Embryonic facial prominence (tissue), 1 donor: ENCODE data around the gene NIFK.

Experiments
- DNase-seq: peaks from one replicate; pipeline ENCODE4 v3.0.0-alpha.2; 2016; ENCODE audit errors: extremely low spot score

Gene NIFK

DNA sequence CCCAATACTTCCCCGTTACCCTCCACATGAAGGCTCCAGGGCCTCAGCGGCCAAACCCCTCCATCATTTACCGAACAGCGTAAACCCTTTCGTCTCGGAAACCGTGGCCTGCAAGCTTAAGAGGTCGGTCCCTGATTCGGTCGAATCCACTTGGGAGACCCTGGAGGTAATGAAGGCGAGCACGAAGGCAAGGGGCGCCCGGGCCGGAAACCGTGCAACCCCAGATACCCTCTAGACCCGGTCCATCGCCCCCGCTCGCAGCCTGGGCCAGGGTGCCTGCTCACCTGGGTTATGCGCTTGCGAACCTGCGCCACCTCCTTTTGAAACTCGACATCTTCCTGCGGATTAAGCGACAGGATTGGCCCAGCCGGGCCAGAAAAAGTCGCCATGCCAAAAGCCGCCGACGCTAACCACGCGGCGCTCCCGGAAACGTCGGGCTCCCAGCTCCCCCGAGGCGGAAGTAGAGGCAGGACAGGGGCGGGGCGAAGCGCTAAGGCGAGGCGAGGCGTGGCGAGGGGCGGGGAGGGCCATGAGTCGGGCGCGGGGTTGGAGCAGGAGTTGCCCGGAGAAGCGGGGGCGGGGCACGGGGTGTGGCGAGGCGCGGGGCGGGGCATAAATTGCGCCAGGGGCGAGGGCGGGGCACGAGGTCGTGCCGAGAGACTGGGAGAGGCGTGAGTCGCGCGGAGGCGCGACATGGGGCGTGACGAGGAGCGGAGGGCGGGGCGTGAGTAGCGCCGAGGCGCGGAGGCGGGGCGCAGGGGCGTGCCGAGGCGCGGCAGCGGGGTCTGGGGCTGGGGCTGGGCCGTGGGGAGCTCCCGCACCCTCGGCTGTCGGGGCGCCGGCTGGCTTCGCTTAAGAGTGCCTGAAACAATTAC lies at the start of gene NIFK:
TSS of gene NIFK (minus strand) at position 414 of the 875 bp plus-strand sequence. CDS start at position 389, 25 bp downstream.
- DNase-seq, result peak; percentile 95

DNA sequence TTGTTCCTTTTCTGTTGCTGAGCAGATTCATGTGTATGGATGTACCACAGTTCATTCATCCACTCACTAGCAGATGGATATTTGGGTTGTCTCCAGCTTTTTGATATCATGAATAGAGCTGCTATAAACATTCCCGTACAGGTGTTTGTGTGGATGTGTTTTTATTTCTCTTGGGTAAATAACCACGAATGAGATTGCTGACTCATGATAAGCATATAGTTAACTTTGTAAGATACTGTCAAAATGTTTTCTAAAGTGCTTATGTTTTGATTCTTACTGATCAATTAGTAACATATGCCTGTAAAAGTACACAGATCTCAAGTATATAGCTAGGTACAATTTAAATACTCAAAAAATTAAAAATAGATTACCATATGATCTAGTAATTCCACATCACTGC lies 46.5 kb upstream of the NIFK start:
- DNase-seq, result no peak

DNA sequence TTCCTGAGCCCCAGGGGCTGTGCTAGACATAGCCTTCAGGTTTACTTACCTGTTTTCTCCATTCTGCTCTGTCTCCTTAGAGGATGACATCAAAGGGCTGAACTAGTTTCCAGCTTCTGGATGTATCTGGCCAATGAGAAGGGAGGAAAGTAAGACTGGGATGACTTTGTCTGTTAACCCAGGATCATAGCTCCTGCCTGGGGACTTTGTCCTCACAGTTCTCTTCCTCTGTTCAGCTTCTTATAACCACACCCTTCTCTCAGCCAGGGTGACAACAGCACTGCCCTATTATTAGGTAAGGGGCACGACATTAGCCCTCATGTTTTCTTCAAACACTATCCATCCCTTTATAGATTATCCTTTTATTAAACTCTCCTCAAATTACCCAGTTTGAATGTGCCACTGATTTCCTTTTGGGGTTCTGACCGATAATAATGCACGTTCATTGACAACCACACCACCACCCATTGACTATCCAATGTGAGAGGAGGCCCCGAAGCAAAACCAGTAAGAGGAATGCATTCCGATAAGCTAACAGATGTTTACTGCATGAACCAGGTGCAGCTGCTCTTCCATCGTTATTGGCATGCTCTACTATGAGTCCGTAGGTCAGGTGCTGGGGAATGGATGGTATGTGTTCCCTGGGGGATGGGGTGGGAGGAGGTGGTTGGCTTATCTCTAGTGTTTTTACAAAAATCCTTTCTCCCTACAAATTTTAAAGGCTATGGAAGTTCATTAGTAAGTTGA lies 42.2 kb upstream of the NIFK start:
- DNase-seq, result no peak

DNA sequence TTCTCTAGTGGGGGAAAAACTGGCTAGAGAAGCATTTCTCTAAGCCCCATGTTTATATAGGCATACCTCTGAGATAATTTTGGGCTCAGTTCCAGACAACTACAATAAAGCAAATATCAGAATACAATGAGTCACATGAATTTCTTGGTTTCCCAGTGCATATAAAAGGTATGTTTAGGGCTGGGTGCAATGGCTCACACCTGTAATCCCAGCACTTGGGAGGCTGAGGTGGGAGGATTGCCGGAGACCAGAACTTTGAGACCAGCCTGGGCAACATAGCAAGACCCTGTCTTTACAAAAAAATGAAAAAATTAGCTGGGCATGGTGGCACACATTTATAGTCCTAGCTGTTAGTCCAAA lies 41.0 kb upstream of the NIFK start:
- no peak for DNase-seq

DNA sequence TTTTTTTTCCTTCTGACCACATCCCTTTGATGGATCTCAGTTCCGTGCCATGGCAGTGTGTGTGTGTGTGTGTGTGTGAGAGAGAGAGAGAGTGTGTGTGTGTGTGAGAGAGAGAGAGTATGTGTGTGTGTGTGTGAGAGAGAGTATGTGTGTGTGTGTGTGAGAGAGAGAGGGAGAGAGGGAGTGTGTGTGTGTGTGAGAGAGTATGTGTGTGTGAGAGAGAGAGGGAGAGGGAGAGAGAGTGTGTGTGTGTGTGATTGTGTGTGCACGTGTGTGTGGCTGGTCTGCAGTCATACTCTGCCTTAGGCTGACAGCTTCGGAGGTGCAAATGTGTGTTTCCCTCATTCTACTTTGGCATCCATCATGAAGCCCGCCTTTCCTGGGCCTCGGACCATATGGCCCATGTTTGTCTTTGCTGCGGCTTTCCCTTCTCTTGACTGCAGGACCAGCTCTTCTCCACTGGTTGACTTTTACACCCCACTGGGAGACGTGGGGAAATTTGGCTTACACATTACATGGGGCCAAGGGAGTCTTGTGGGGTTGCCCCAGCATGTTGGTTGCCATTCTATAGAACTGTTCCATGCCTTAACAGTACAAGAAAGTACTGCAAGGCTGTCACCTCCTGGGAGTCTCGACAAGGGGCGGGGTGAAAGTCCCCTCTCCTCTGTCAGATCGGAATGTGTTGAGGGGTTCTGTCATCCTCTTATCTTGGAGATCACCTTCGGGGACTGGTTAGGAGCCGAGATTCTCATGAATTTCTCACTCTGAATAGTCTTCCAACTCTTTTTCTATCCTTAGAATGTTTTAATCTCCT lies 40.4 kb upstream of the NIFK start:
- no peak for DNase-seq

DNA sequence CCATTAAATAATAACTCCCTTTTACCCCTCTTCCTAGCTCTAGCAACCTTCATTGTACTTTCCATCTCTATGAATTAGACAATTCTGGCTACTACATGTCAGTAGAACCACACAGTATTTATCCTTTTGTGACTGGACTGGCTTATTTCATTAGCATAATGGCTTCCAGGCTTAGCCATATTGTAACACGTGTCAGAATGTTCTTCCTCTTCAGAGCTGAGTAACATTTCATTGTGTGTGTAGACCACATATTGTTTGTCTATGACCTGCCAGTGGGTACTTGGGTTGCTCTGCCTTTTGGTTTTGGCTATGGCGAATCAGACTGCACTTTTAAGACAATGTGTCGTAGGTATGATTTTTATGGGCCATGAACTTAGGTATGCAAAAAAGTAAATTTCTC lies 39.7 kb upstream of the NIFK start:
- DNase-seq, result no peak

DNA sequence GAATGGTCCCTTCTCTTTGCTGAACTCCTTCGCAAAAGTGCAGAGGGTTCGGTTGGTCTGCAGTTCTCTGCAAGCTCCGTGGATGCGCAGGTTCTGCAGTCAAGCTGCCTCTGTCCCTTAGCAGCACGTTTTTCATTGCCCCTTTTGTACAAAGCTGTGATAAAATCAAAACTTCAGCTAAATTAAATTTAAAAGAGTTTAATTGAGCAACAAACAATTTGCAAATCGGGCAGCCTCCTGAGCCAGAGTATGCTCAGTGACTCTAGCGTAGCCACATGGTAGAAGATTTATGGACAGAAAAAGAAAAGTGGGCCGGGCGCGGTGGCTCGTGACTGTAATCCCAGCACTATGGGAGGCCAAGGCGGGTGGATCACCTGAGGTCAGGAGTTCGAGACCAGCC lies 37.6 kb upstream of the NIFK start:
- DNase-seq, result no peak

DNA sequence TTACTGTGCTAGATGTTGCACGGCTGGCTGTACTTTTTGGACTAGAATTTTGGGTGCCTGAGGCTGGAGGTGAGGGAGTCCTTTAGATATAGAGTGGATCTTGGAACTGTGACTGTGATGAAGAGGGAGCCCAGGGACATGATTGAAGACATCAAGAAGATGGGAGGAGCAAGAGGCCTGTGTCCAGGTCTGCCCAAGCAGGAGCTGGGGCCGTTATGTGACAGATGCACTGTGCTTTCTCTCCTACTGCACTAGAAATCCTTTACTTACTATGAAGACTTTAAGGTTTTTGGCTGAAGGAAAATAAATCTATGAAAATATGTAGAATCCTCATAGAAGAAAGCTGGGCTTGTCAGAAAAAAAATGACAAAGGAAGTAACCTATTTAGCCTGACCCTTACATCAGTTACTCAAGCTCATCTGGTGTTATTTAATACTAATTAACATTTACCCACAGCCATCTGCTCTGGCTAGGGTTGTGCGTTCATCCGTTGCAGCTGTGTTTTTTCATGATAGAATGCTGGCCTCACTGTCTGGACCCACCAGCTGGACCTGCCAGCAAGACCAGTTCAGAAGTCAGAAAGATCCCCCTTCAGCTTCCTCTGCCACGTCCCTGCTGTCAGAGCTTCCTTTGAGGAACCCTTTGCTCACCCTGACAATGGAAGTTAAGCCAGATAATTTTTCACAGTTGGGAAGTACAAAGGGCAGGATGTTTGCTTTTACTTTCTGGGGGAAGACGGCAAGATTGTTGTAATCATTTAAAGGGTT lies 35.5 kb upstream of the NIFK start:
- no peak for DNase-seq

DNA sequence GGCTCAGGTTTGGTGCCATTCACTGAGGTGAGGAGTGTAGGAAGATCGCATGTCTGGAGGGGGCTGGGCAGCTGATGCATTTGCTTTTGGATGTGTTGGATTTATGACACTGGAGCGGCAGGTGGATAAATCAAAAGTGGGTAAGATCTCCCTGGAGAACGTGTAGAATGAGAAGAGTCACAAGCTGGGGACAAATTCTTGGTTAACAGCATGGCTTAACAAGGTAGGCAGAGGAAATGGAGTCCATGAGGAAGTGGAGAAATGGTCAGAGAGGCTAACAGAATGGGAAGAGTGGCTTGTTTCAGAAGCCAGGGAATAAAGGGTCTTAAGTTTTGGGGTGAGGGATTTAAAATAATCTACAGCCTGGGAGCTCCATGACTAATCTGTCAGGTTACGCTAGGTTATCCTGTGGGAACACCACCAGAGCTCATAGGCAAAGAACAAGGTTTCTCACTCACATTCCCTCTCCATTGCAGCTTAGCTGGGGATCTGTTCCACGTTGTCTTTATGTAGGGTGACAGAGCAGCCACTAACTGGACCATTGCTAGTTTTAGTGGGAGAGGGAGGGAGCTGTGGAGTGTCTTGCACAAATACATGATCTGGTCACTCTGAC lies 31.6 kb upstream of the NIFK start:
- DNase-seq, result no peak

DNA sequence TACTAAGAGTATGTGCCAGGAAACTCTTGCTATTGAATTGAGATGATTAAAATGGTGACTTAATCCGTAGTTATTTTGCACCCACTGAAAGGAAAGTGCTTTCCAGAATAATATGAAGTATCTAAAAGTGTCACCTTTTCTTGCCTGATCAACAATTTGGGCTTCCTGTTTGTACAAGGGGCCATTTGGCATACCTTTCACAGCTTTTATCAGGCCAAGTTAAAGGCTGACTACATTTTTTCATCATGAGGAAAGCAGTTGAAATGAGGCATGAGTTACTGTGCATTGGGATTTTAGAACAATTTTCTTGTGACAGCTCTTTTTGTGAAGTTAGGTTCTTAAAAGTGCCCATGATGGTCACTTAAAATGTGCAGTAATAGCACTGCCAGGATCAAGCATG lies 29.9 kb upstream of the NIFK start:
- no peak for DNase-seq

DNA sequence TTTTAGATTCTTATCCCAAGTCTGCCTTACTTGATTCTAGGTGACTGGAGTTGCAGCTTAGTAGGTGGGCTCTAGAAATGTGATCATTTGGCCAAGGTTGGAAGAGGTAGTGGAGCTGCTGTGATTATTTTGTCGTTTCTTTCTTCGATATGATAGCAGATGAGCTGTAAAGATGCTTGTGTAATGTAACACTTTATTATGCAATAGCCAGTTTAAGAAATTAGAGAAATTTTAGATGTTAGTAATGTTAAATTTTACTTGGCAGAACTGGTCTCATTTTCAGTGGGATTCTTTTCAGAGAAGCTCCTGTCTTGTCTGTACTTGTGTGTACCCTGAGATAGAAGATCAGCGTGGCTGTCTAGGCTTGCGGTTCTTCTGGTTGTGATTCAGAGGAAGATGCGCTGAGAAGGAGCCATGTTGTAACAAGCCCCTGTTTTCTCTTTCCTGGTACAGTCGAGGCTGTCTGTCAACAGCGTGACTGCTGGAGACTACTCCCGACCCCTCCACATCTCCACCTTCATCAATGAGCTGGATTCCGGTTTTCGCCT lies 28.1 kb upstream of the NIFK start:
- DNase-seq, result no peak

DNA sequence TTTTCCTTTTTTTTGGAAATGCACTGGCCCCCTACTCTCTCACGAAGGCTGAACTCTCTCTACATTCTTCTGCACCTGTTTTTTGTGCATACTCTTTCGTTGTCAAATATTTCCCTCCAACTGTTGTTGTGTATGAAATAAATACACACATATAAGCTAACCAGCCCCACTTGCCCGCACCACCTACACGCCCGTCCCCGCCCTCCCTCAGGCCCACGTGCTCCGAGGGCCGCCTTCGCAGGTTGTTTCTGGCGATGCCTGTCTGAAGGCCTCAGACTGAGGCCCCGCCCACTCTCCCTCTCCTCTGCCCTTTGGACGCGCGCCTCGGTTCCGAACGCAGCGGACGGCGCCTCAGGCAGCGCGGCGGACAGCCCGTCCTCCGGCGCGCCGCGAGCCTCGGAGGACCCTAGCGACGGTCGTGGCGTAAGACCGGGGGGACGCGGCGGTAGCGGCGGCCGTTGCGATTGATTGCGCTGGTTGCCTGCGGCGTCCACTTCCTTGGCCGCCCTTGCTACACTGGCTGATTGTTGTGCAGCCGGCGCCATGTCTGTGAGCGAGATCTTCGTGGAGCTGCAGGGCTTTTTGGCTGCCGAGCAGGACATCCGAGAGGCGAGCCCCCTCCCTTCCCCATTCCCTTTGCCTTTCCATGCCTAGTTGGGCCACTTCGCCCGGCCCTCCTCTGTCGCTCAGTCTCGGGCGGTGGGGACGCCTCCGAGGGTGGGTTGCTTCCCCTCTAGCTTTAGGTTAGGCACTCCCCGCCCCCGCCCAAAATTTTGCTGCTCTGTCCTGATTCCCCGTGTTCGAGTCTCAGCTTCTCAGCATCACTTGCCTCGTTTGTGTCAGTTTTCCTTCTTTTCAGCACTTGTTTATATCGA lies 18.8 kb upstream of the NIFK start, which contains the start of gene TSN:
TSS of gene TSN (plus strand) at position 415 of the 875 bp plus-strand sequence. CDS start at position 544, 129 bp downstream.
- peak; percentile 93 for DNase-seq

DNA sequence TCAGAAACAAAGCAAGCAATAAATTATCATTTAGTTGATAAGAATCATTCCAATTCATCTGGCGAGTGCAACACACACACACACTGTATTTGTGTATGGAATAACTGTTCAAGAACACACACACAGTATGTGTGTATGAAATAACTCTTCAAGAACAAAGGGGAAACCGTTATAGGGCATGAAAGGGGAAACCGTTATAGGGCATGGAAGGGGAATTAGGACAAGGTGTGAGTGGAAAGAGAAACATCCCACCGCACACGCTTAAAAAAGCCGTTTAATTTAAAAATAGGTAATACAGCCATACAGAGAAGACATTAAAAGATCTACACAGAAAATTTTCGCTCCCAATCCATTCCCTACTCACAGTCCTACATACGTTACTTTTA lies 18.2 kb upstream of the NIFK start:
- no peak for DNase-seq

DNA sequence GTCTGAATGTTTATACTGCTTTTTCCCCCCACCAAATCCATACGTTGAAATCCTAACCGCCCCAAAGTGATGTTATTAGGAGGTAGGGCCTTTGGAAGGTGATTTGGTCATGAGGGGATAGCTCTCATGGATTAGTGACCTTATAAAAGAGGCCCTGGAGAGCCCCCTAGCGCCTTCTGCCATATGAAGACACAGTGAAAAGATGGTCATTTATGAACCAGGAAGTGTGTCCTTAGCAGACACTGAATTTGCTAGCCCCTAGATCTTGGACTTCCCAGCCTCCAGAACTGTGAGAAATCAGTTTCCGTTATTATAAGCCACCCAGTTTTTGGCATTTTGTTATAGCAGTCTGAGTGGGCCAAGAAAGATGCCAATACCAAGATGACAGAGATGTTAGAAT lies 11.5 kb upstream of the NIFK start:
- no peak for DNase-seq

DNA sequence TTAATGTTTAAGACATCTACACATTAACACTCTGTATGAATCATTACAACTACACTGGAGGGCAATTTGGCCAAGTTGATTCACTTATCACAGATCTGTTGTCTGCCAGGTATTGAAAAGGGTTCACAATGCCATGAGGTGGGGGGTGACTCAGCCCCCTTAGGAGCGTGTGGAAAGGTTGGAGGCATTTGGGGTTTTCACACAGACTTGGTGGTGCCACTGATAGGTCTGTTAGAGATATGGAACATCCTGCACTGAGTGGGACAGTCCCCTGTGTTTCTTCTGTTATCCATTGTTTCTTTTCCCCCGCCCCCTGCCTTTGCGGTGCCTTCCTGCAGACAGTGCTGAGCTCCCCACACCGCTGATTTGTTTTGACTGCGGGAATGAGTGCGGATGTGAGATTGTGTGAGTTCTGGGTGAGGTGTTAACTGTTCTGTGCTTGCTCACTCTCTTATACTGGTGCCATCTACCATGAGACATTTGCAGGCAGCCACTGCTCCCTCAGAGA lies 9.4 kb upstream of the NIFK start:
- no peak for DNase-seq

DNA sequence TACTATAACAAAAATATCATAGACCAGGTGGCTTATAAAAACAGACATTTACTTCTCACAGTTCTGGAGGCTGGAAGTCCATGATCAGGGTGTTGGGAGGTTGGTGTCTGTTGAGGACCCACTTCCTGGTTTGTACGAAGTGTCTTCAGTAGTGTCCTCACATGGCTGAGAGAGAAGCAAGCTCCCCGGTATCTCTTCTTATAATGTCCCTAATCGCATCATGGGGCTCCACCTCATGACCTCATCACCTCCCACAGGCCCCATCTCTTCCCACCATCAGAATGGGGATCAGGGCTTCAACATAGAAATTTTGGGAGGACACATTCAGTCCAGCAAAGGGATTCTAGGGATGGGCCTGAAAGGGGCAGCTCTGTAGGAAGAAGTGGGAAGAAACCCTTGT lies 4.8 kb upstream of the NIFK start:
- no peak for DNase-seq

DNA sequence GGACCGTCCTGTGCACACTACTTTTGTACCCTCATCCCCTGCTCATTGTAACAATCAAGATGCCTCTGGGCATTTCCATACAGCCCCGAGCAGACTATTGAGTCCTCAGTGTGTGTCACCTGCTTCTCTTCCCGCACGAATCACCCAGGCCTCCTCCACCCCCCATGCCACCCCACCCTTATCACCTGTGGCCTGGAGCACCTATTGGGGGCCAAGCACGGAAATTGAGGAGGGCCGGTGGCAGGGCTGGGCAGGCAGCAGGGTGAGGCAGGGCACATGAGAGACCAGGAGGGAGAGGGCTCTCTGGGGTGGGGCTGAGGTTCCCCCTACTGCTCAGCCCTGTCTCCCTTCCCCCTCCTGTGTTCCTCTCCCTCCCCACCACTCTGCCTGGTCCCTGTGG lies 4.3 kb upstream of the NIFK start:
- DNase-seq, result no peak

DNA sequence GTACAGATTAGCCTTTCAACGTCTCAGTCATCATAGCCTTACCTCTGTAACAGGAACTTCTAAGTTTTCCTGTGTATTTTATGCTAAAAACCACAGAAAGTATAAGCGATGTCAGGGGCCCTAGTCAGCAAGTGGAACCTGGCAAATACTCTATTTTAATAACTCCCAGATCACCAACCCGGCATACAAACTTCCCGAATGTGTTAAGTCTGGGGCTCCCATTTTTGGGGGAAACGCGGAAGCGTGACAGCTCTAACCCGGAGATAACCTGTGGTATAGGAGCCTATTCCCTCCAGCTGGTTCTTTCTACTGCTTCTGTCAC lies 574 bp downstream of the NIFK start:
- no peak for DNase-seq

DNA sequence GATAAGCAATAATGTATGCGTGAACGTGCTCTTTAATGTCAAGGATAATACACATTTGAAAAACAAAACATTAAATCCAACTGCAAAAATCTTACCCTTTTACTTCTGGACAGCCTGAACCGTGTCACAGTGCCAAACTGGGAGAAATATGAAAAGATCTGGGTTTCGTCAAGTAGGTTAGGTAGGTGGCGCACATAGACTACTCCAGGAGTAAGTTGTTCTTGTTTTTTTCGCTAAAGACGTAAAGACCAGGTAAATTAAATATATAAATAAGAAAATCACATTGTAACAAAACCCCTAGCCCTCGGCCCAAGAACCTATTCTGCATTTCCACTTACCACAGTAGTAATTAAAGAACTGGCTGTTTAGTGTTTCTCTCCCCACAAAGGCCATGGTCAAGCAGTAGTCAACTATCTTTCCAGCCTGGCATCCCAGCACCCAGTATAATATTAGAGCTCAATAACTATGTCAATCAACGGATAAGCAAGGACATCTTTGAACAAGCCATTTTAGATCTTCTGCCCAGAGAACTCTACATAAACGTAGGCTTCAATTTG lies 1.1 kb downstream of the NIFK start:
- no peak for DNase-seq
